K562 (cell line): Measurements from ENCODE around the gene UBE2K. TPM values are rescaled to one million over a fixed set of nuclear protein-coding genes. Genes with fewer than 3 reads are reported as not detected.

Experiments
- ATAC-seq: fragments of 200-7000 bp; cut with Tn5 transposase; 3 replicates; pipeline ENCODE4 v1.9.1; 2020; ENCODE audit warnings: moderate library complexity
- BruUV-seq: library from RNA; stranded (reverse); fragments of 400-500 nt; replicated peaks from 2 replicates; lab custom pipeline; 2021; lab: Mats Ljungman, UMichigan
- CTCF ChIA-PET: fragments of 300-600 bp; formaldehyde crosslinking; extraction: SDS; loops from one replicate; lab custom pipeline; 2021; ENCODE audit warnings: low intra/inter-chr PET ratio; lab: Yijun Ruan, JAX
- POLR2A ChIA-PET: fragments of 300-600, 350-650 bp; sonication (Branson Sonifier 250); formaldehyde crosslinking; extraction: SDS; loops from one replicate; lab custom pipeline; 2021; ENCODE audit warnings: antibody characterized with exemption, inconsistent platforms; lab: Yijun Ruan, JAX
- DNase-seq, 4 experiments: peaks; one replicate each; pipeline versions ENCODE4 v3.0.0 to v3.0.0-alpha.2; 2011 to 2018; ENCODE audit warnings: low spot score in 3 of 4, mixed read lengths in 3 of 4; ENCODE audit errors: extremely low read depth in 1 of 4
- FAIRE-seq: peaks from 2 replicates; lab custom pipeline; 2011; peaks lifted over from hg19 to GRCh38; lab: Jason Lieb, UNC
- H2AFZ ChIP-seq: 2 replicates; pipeline ENCODE4 v1.6.0; 2011; ENCODE audit warnings: low read depth, low read length, control low read depth, inconsistent platforms
- H3K27ac ChIP-seq: fragments of 200-600 bp; 3 replicates; pipeline ENCODE4 v1.8.0; 2011; ENCODE audit warnings: low read depth, mild to moderate bottlenecking, control low read depth, inconsistent platforms, low read length, moderate library complexity, mixed read lengths; ENCODE audit errors: extremely low read depth
- H3K27me3 ChIP-seq, 2 experiments: fragments of 300-600 bp in 1 of 2; 2 replicates in 1 of 2; 3 replicates in 1 of 2; pipeline versions ENCODE4 v1.6.0 to v1.8.0; 2011; ENCODE audit warnings: inconsistent platforms in 2 of 2, low read length in 2 of 2, mild to moderate bottlenecking in 1 of 2, mixed read lengths in 1 of 2, moderate library complexity in 1 of 2; ENCODE audit not compliant: control insufficient read depth in 2 of 2, insufficient read depth in 2 of 2
- H3K36me3 ChIP-seq: fragments of 300-600 bp; 3 replicates; pipeline ENCODE4 v1.8.0; 2011; ENCODE audit warnings: mild to moderate bottlenecking, low read length, inconsistent platforms; ENCODE audit not compliant: control insufficient read depth, insufficient read depth
- H3K4me1 ChIP-seq, 2 experiments: fragments of 200-600 bp in 1 of 2; replicated peaks in 1 of 2; 2 replicates in 1 of 2; 3 replicates in 1 of 2; pipeline versions ENCODE4 v1.5.1 to v1.8.0; 2011; ENCODE audit warnings: inconsistent platforms in 2 of 2, low read length in 2 of 2, mild to moderate bottlenecking in 1 of 2, mixed read lengths in 1 of 2, moderate library complexity in 1 of 2; ENCODE audit not compliant: control insufficient read depth in 2 of 2, insufficient read depth in 2 of 2
- H3K4me2 ChIP-seq: 2 replicates; pipeline ENCODE4 v1.6.1; 2011; ENCODE audit warnings: low read length, control low read depth, inconsistent platforms, mixed read lengths; ENCODE audit not compliant: insufficient read depth
- H3K4me3 ChIP-seq: fragments of 200-600 bp; sonication (generic), shearing (Covaris generic); 2 replicates; pipeline ENCODE4 v1.5.1; 2016; ENCODE audit warnings: control low read depth, inconsistent platforms
- H3K79me2 ChIP-seq: fragments of 200-600 bp; 3 replicates; pipeline ENCODE4 v1.8.0; 2011; ENCODE audit warnings: low read length, inconsistent platforms; ENCODE audit not compliant: control insufficient read depth, insufficient read depth
- H3K9ac ChIP-seq, 2 experiments: 2 replicates each; pipeline versions ENCODE4 v1.6.0 to v1.6.1; 2011; ENCODE audit warnings: low read depth in 2 of 2, low read length in 2 of 2, control low read depth in 1 of 2, inconsistent platforms in 1 of 2, mild to moderate bottlenecking in 1 of 2, mixed read lengths in 1 of 2; ENCODE audit not compliant: insufficient read depth in 1 of 2
- H3K9me1 ChIP-seq: one replicate; pipeline ENCODE4 v1.6.0; 2011; ENCODE audit warnings: inconsistent platforms, mild to moderate bottlenecking, low read length, moderate library complexity; ENCODE audit not compliant: control insufficient read depth, insufficient read depth
- H3K9me3 ChIP-seq: replicated peaks from 2 replicates; pipeline ENCODE4 v1.5.1; 2011; ENCODE audit warnings: low read depth, low read length, inconsistent platforms; ENCODE audit not compliant: control insufficient read depth, insufficient read depth
- H4K20me1 ChIP-seq: replicated peaks from 2 replicates; pipeline ENCODE4 v1.6.1; 2011; ENCODE audit warnings: low read length, inconsistent platforms, mixed read lengths; ENCODE audit not compliant: control insufficient read depth, insufficient read depth
- BRF1 ChIP-seq: IDR thresholded peaks from 3 replicates; pipeline ENCODE4 v1.6.1; 2011; ENCODE audit warnings: borderline replicate concordance, mild to moderate bottlenecking; ENCODE audit not compliant: insufficient read length; ENCODE audit errors: extremely low read depth
- CBX1 ChIP-seq: sonication (generic); IDR thresholded peaks from 2 replicates; pipeline ENCODE4 v1.6.1; 2016; ENCODE audit warnings: antibody characterized with exemption, low read depth, mild to moderate bottlenecking
- HDAC3 ChIP-seq: fragments of 450-650 bp; IDR thresholded peaks from 2 replicates; pipeline ENCODE4 v1.6.1; 2018; ENCODE audit warnings: borderline replicate concordance, mild to moderate bottlenecking, moderate library complexity; ENCODE audit not compliant: partially characterized antibody
- MEF2D ChIP-seq: conservative IDR thresholded peaks from 2 replicates; pipeline ENCODE4 v1.6.1; 2016; ENCODE audit warnings: low read depth, missing genetic modification characterization, missing compliant biosample characterization
- SAP30 ChIP-seq: fragments of 200-600 bp; sonication (generic); IDR thresholded peaks from 2 replicates; pipeline ENCODE4 v1.6.1; 2012; ENCODE audit warnings: borderline replicate concordance, low read depth, mild to moderate bottlenecking, moderate library complexity, low read length, control low read depth, inconsistent platforms; ENCODE audit not compliant: insufficient read depth, poor library complexity, severe bottlenecking
- TAF7 ChIP-seq: fragments of 450-650 bp; IDR thresholded peaks from 2 replicates; pipeline ENCODE4 v1.6.1; 2016; ENCODE audit warnings: missing genetic modification characterization, missing compliant biosample characterization
- WGBS: fragments of 100-300 bp; shearing (Covaris generic); methylation state at CpG from one replicate; pipeline ENCODE4 v1.1.6; 2016; ENCODE audit warnings: low coverage, mixed read lengths; ENCODE audit not compliant: insufficient coverage; ENCODE audit errors: missing lambda C conversion rate; 5-methylcytosine and 5-hydroxymethylcytosine counted together
- in situ Hi-C: fragments of 300-500 bp; cut with MboI; formaldehyde crosslinking; loops from 4 replicates; pipeline ENCODE4 v1.15.0; 2018; ENCODE audit warnings: inconsistent platforms, mixed read lengths
- intact Hi-C: fragments of 100-400 bp; cut with micrococcal nuclease; formaldehyde crosslinking; loops from 2 replicates; pipeline ENCODE4 v1.14.2; 2022
- polyA plus RNA-seq, 8 experiments: library from polyadenylated mRNA; depleted of rRNA in 4 of 8; stranded (reverse) in 5 of 8; unstranded in 3 of 8; fragments of >200 nt; fragmentation: Nextera tagmentation in 2 of 8; fragmentation: Illumina TruSeq in 1 of 8; extraction: Ambion mirVana in 2 of 8; extraction: Trizol in 1 of 8; gene quantifications; 2 replicates each; pipeline versions ENCODE4 v1.2.1 to v1.2.3, GENCODE V29; 2011 to 2014; ENCODE audit warnings: inconsistent platforms in 1 of 8, missing spikeins in 1 of 8
- total RNA-seq, 7 experiments: library from RNA; depleted of rRNA in 6 of 7; stranded (reverse); fragments of >200 nt in 6 of 7; fragmentation: Illumina TruSeq in 2 of 7; extraction: Trizol in 2 of 7; gene quantifications; 2 replicates each; pipeline versions ENCODE4 v1.2.1 to v1.2.3, GENCODE V29; 2011 to 2021; ENCODE audit warnings: low replicate concordance in 1 of 7
- TF ChIP-seq, protein P1 (sequence below): fragments of 450-650 bp; IDR thresholded peaks from 2 replicates; pipeline ENCODE4 v1.6.1; 2016; ENCODE audit warnings: missing biosample characterization, missing genetic modification characterization
- TF ChIP-seq, protein P2 (sequence below): fragments of 450-650 bp; conservative IDR thresholded peaks from 2 replicates; pipeline ENCODE4 v1.6.1; 2016; ENCODE audit warnings: missing genetic modification characterization, low read depth, mild to moderate bottlenecking, control low read depth, missing compliant biosample characterization

UBE2K gene
- total and polyA plus RNA-seq, 9 of the 15 experiments (the other 6 are each of a cell fraction or from before 2014, with no cell fraction given) = 29.8 to 190 (median 62.6) TPM

DNA sequence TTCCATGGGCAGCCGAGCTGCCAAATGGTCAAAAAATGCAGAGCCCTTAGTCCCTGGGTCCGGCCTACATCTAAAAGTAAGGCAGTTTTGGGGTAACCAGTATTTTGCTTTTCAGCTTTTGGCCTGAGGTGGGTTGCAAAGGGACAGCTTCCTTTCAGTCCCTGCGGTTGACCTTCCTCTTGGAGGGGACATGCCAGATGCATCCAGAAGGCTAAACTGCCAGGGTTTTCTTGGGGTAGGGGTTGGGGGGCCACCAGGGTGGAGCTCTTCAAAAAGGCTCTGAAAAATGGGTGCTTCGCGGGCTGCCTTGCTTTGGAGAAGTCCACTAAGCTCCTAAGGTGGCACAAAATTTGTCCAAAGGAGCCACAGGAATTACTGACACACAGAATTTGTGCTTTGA is 120.7 kb downstream of the UBE2K start:
- H3K4me3 ChIP-seq = no peak overlapping the region
- peak overlapping the region in 1 of 2 experiments; percentile 41; a peak in 1 of 4 replicates for H3K9ac ChIP-seq
- H3K4me1 ChIP-seq = peaks cover 0 to 12% of the 10 kb centered on the region in 2 experiments; a peak in 4 of 5 replicates
- no peaks in the 10 kb centered on the region for H4K20me1 ChIP-seq
- POLR2A ChIA-PET = interaction anchor here (0.5 to 0.8 kb wide), 4 partner anchors 10 to 507 kb away, joined by 3 to 5 read pairs (median 3); no protein-coding TSS in a partner anchor
- H3K27me3 ChIP-seq = no peaks in the 10 kb centered on the region
- H3K79me2 ChIP-seq = no peaks in the 10 kb centered on the region; the same call in 2 of the 3 replicates
- CTCF ChIA-PET = no interaction called here
- no peak overlapping the region for H2AFZ ChIP-seq
- ATAC-seq (no peak), DNase-seq (no peak), FAIRE-seq (no peak)
- intact Hi-C loops = no loop called here
- no TSS peak for BruUV-seq
- no peaks in the 10 kb centered on the region for H3K9me1 ChIP-seq
- 78% methylated on average over 5 of the region's 5 CpGs for WGBS
- no peak overlapping the region for H3K27ac ChIP-seq
- no peak overlapping the region for H3K4me2 ChIP-seq
- no peak for TF ChIP-seq TAF7
- no peak for TF ChIP-seq SAP30
- no peak for TF ChIP-seq BRF1
- TF ChIP-seq, protein P1, sequence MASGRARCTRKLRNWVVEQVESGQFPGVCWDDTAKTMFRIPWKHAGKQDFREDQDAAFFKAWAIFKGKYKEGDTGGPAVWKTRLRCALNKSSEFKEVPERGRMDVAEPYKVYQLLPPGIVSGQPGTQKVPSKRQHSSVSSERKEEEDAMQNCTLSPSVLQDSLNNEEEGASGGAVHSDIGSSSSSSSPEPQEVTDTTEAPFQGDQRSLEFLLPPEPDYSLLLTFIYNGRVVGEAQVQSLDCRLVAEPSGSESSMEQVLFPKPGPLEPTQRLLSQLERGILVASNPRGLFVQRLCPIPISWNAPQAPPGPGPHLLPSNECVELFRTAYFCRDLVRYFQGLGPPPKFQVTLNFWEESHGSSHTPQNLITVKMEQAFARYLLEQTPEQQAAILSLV (tag) = no peak
- TF ChIP-seq, protein P2, sequence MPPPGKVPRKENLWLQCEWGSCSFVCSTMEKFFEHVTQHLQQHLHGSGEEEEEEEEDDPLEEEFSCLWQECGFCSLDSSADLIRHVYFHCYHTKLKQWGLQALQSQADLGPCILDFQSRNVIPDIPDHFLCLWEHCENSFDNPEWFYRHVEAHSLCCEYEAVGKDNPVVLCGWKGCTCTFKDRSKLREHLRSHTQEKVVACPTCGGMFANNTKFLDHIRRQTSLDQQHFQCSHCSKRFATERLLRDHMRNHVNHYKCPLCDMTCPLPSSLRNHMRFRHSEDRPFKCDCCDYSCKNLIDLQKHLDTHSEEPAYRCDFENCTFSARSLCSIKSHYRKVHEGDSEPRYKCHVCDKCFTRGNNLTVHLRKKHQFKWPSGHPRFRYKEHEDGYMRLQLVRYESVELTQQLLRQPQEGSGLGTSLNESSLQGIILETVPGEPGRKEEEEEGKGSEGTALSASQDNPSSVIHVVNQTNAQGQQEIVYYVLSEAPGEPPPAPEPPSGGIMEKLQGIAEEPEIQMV = no peak
- no peak for TF ChIP-seq CBX1
- no peak for TF ChIP-seq HDAC3
- no peak for TF ChIP-seq MEF2D
- H3K36me3 ChIP-seq = peaks cover 11% of the 10 kb centered on the region; the same call in 2 of the 3 replicates
- no peaks in the 10 kb centered on the region; the same call in 1 of the 2 replicates for H3K9me3 ChIP-seq
- in situ Hi-C loops = no loop called here
